ENCODE data around the gene TET1. TPM values are rescaled to one million over a fixed set of nuclear protein-coding genes. Genes with fewer than 3 reads are reported as not detected.

TET1 gene
- total and polyA plus RNA-seq, 2 of the 13 experiments (the other 11 are each of a cell fraction or from before 2014, with no cell fraction given), result 6.9 to 7.3 TPM

DNA sequence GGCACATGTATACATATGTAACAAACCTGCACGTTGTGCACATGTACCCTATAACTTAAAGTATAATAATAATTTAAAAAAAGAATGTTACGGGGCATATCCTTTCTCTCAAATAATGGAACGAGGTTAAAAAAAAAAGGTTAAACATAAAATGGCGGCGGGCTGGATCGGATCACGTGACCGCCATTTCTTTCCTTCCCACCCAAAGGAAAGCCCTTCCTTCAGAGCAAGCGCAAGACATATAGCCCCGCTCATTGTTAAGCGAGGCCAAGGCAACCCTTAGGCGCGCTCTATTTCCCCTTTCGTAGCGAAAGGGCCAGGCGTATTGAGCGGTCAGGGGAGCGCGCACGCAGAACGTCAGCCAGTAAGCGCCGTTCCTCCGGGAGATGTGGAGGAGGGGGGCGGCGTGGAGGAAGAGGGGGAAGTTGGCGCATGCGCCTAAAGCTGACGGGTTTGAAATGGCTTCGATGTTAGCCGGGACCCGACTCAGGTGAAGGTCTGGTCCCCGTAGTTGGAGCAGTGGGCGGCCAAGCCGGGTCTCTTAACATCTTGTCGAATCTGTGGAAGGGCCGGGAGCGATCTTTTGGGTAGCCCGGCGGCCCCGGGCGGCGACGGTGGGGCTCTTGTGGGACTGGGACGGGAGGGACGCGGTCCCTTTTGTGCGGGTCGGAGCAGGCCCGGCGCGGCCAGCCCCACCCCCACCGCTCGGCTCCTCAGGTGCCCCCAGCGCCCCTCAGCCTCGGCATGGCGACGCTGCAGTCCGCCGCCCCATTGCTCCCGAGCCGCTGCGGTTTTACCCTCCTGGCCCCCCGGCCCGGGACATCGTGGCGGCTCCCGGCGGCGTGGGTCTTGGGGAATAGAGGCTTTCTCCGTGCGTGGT is 160.9 kb downstream of the TET1 start, which contains the start of gene CCAR1 (continued):
- TF ChIP-seq, protein P1, sequence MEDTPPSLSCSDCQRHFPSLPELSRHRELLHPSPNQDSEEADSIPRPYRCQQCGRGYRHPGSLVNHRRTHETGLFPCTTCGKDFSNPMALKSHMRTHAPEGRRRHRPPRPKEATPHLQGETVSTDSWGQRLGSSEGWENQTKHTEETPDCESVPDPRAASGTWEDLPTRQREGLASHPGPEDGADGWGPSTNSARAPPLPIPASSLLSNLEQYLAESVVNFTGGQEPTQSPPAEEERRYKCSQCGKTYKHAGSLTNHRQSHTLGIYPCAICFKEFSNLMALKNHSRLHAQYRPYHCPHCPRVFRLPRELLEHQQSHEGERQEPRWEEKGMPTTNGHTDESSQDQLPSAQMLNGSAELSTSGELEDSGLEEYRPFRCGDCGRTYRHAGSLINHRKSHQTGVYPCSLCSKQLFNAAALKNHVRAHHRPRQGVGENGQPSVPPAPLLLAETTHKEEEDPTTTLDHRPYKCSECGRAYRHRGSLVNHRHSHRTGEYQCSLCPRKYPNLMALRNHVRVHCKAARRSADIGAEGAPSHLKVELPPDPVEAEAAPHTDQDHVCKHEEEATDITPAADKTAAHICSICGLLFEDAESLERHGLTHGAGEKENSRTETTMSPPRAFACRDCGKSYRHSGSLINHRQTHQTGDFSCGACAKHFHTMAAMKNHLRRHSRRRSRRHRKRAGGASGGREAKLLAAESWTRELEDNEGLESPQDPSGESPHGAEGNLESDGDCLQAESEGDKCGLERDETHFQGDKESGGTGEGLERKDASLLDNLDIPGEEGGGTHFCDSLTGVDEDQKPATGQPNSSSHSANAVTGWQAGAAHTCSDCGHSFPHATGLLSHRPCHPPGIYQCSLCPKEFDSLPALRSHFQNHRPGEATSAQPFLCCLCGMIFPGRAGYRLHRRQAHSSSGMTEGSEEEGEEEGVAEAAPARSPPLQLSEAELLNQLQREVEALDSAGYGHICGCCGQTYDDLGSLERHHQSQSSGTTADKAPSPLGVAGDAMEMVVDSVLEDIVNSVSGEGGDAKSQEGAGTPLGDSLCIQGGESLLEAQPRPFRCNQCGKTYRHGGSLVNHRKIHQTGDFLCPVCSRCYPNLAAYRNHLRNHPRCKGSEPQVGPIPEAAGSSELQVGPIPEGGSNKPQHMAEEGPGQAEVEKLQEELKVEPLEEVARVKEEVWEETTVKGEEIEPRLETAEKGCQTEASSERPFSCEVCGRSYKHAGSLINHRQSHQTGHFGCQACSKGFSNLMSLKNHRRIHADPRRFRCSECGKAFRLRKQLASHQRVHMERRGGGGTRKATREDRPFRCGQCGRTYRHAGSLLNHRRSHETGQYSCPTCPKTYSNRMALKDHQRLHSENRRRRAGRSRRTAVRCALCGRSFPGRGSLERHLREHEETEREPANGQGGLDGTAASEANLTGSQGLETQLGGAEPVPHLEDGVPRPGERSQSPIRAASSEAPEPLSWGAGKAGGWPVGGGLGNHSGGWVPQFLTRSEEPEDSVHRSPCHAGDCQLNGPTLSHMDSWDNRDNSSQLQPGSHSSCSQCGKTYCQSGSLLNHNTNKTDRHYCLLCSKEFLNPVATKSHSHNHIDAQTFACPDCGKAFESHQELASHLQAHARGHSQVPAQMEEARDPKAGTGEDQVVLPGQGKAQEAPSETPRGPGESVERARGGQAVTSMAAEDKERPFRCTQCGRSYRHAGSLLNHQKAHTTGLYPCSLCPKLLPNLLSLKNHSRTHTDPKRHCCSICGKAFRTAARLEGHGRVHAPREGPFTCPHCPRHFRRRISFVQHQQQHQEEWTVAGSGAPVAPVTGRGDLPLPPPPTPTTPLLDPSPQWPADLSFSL (CRISPR knock-in tag; IDR thresholded peaks at IDR 0.05), result no peak
- TF ChIP-seq SP1 (IDR thresholded peaks at IDR 0.05) (no peak), SP1 (CRISPR knock-in tag; IDR thresholded peaks at IDR 0.05) (no peak; the same call in 1 of the 2 replicates), RARG (CRISPR knock-in tag; IDR thresholded peaks at IDR 0.05; ENCODE audit: low read depth) (no peak), ZNF878 (CRISPR knock-in tag; IDR thresholded peaks at IDR 0.05) (no peak), JARID2 (CRISPR knock-in tag; IDR thresholded peaks at IDR 0.05; ENCODE audit: insufficient replicate concordance) (no peak), KLF15 (CRISPR knock-in tag; IDR thresholded peaks at IDR 0.05; ENCODE audit: borderline replicate concordance) (no peak), MTF2 (CRISPR knock-in tag; IDR thresholded peaks at IDR 0.05; ENCODE audit: borderline replicate concordance) (peak; percentile 72; the same call in 1 of the 2 replicates), ZSCAN25 (CRISPR knock-in tag; IDR thresholded peaks at IDR 0.05) (peak; percentile 68; the same call in 1 of the 2 replicates), ETV6 (CRISPR knock-in tag; conservative IDR thresholded peaks at IDR 0.05) (no peak), ZNF484 (CRISPR knock-in tag; IDR thresholded peaks at IDR 0.05; ENCODE audit: borderline replicate concordance, low read depth) (no peak), ZNF850 (CRISPR knock-in tag; conservative IDR thresholded peaks at IDR 0.05) (no peak), ZNF773 (CRISPR knock-in tag; IDR thresholded peaks at IDR 0.05; ENCODE audit: borderline replicate concordance) (peak; percentile 80; the same call in 1 of the 2 replicates), RFXAP (CRISPR knock-in tag; IDR thresholded peaks at IDR 0.05; ENCODE audit: borderline replicate concordance) (no peak), ZNF652 (CRISPR knock-in tag; IDR thresholded peaks at IDR 0.05; ENCODE audit: borderline replicate concordance, low read depth) (no peak), TBP (CRISPR knock-in tag; IDR thresholded peaks at IDR 0.05) (no peak), FOXK2 (IDR thresholded peaks at IDR 0.05) (no peak), WIZ (CRISPR knock-in tag; IDR thresholded peaks at IDR 0.05) (no peak)
- TF ChIP-seq, protein P2, sequence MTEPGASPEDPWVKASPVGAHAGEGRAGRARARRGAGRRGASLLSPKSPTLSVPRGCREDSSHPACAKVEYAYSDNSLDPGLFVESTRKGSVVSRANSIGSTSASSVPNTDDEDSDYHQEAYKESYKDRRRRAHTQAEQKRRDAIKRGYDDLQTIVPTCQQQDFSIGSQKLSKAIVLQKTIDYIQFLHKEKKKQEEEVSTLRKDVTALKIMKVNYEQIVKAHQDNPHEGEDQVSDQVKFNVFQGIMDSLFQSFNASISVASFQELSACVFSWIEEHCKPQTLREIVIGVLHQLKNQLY (CRISPR knock-in tag; IDR thresholded peaks at IDR 0.05), result 0 out of 2 replicates have a peak, but pooled peaks have one; percentile 38
- TF ChIP-seq, protein P3, sequence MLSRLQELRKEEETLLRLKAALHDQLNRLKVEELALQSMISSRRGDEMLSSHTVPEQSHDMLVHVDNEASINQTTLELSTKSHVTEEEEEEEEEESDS (CRISPR knock-in tag; IDR thresholded peaks at IDR 0.05; ENCODE audit: borderline replicate concordance), result no peak
- TF ChIP-seq, protein P4, sequence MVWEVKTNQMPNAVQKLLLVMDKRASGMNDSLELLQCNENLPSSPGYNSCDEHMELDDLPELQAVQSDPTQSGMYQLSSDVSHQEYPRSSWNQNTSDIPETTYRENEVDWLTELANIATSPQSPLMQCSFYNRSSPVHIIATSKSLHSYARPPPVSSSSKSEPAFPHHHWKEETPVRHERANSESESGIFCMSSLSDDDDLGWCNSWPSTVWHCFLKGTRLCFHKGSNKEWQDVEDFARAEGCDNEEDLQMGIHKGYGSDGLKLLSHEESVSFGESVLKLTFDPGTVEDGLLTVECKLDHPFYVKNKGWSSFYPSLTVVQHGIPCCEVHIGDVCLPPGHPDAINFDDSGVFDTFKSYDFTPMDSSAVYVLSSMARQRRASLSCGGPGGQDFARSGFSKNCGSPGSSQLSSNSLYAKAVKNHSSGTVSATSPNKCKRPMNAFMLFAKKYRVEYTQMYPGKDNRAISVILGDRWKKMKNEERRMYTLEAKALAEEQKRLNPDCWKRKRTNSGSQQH (CRISPR knock-in tag; IDR thresholded peaks at IDR 0.05; ENCODE audit: low read depth), result peak; percentile 54; the same call in 1 of the 2 replicates

Data from HepG2 (cell line).